GM12878 (cell line): ENCODE results near the gene ICAM4. TPM values are rescaled to one million over a fixed set of nuclear protein-coding genes. Genes with fewer than 3 reads are reported as not detected.

Source experiments
- ATAC-seq: fragments of 200-7000 bp; cut with Tn5 transposase; 3 replicates; pipeline ENCODE4 v1.9.1; 2020; ENCODE audit warnings: mild to moderate bottlenecking, moderate library complexity
- BruUV-seq: library from RNA; stranded (reverse); fragments of 400-500 nt; replicated peaks from 2 replicates; lab custom pipeline; 2021; lab: Mats Ljungman, UMichigan
- CTCF ChIA-PET: fragments of 300-600 bp; sonication (Branson Sonifier 250); formaldehyde crosslinking; extraction: SDS; loops from one replicate; lab custom pipeline; 2021; ENCODE audit warnings: inconsistent platforms; lab: Yijun Ruan, JAX
- POLR2A ChIA-PET: fragments of 350-600 bp; formaldehyde crosslinking; extraction: SDS; loops from one replicate; lab custom pipeline; 2021; ENCODE audit warnings: inconsistent platforms; lab: Charles Lee
- RAD21 ChIA-PET: fragments of 300-600 bp; sonication (Branson Sonifier 250); formaldehyde crosslinking; loops from one replicate; lab custom pipeline; 2023; ENCODE audit warnings: antibody characterized with exemption; ENCODE audit not compliant: unreplicated experiment; lab: Charles Lee
- SMC1A ChIA-PET: fragments of 300-600 bp; sonication (Branson Sonifier 250); formaldehyde crosslinking; loops from one replicate; lab custom pipeline; 2023; ENCODE audit not compliant: unreplicated experiment, uncharacterized antibody; lab: Charles Lee
- DNase-seq: peaks from one replicate; pipeline ENCODE4 v3.0.0-alpha.2; 2011; ENCODE audit warnings: low read depth, low spot score
- FAIRE-seq: peaks from 3 replicates; lab custom pipeline; 2011; peaks lifted over from hg19 to GRCh38; lab: Jason Lieb, UNC
- H2AFZ ChIP-seq: 2 replicates; pipeline ENCODE4 v1.6.0; 2011; ENCODE audit warnings: low read depth, low read length, control low read depth; ENCODE audit not compliant: control insufficient read depth
- H3K27ac ChIP-seq: 2 replicates; pipeline ENCODE4 v1.5.1; 2011; ENCODE audit warnings: control low read depth; ENCODE audit not compliant: control insufficient read depth, insufficient read depth
- H3K27me3 ChIP-seq, 2 experiments: replicated peaks in 1 of 2; 2 replicates each; pipeline versions ENCODE4 v1.6.0 to v1.6.1; 2011; ENCODE audit warnings: low read length in 1 of 2; ENCODE audit not compliant: control insufficient read depth in 2 of 2, insufficient read depth in 2 of 2
- H3K36me3 ChIP-seq, 2 experiments: 2 replicates each; pipeline ENCODE4 v1.5.1; 2011; ENCODE audit warnings: low read length in 1 of 2; ENCODE audit not compliant: control insufficient read depth in 2 of 2, insufficient read depth in 2 of 2
- H3K4me1 ChIP-seq: 2 replicates; pipeline ENCODE4 v1.6.1; 2011; ENCODE audit warnings: mild to moderate bottlenecking, low read length, moderate library complexity, mixed read lengths; ENCODE audit not compliant: control insufficient read depth, insufficient read depth
- H3K4me2 ChIP-seq: 2 replicates; pipeline ENCODE4 v1.6.0; 2011; ENCODE audit warnings: control low read depth; ENCODE audit not compliant: control insufficient read depth, insufficient read depth
- H3K4me3 ChIP-seq: fragments of 200-600 bp; sonication (generic); 2 replicates; pipeline ENCODE4 v1.5.1; 2016
- H3K79me2 ChIP-seq: 2 replicates; pipeline ENCODE4 v1.6.0; 2011; ENCODE audit warnings: low read length; ENCODE audit not compliant: control insufficient read depth, insufficient read depth
- H3K9ac ChIP-seq: 2 replicates; pipeline ENCODE4 v1.8.0; 2011; ENCODE audit warnings: low read length, control low read depth, mixed read lengths; ENCODE audit not compliant: control insufficient read depth, insufficient read depth
- H3K9me3 ChIP-seq: replicated peaks from 3 replicates; pipeline ENCODE4 v1.5.1; 2011; ENCODE audit warnings: mild to moderate bottlenecking, low read length; ENCODE audit not compliant: control insufficient read depth, insufficient read depth
- H4K20me1 ChIP-seq: 2 replicates; pipeline ENCODE4 v1.6.0; 2011; ENCODE audit not compliant: control insufficient read depth, insufficient read depth
- BACH1 ChIP-seq: fragments of 450-650 bp; IDR thresholded peaks from 2 replicates; pipeline ENCODE4 v1.6.1; 2017; ENCODE audit warnings: mild to moderate bottlenecking, borderline replicate concordance
- BHLHE40 ChIP-seq, 2 experiments: fragments of 450-650 bp in 1 of 2; IDR thresholded peaks; 2 replicates each; pipeline ENCODE4 v1.6.1; 2011 to 2017; ENCODE audit warnings: low read depth in 2 of 2, borderline replicate concordance in 1 of 2, improper control_type of control experiment in 1 of 2, low read length in 1 of 2, mild to moderate bottlenecking in 1 of 2
- CBX5 ChIP-seq: sonication (generic); IDR thresholded peaks from 2 replicates; pipeline ENCODE4 v1.6.1; 2016; ENCODE audit warnings: low read depth, moderate library complexity, mild to moderate bottlenecking, inconsistent platforms
- POLR2A ChIP-seq: IDR thresholded peaks from 2 replicates; pipeline ENCODE4 v1.6.1; 2011; ENCODE audit warnings: low read depth, mild to moderate bottlenecking, low read length
- POU2F2 ChIP-seq: IDR thresholded peaks from 3 replicates; pipeline ENCODE4 v1.6.1; 2011; ENCODE audit warnings: low read depth, mild to moderate bottlenecking, low read length, borderline replicate concordance
- PRDM15 ChIP-seq: fragments of 450-650 bp; formaldehyde crosslinking; IDR thresholded peaks from 2 replicates; pipeline ENCODE4 v1.4.0; 2020; ENCODE audit warnings: mild to moderate bottlenecking, moderate library complexity
- WGBS: methylation state at CpG from one replicate; pipeline ENCODE4 v1.1.6; 2016; ENCODE audit warnings: low lambda C conversion rate; ENCODE audit not compliant: insufficient replicate concordance, insufficient coverage; ENCODE audit errors: missing lambda C conversion rate; 5-methylcytosine and 5-hydroxymethylcytosine counted together
- in situ Hi-C: fragments of 300-500 bp; cut with MboI; formaldehyde crosslinking; loops from 9 replicates; pipeline ENCODE4 v1.14.3; 2018; ENCODE audit warnings: mixed read lengths
- intact Hi-C: fragments of 100-400 bp; cut with micrococcal nuclease; formaldehyde crosslinking; loops from one replicate; pipeline ENCODE4 v1.14.2; 2022; ENCODE audit not compliant: unreplicated experiment
- polyA plus RNA-seq, 11 experiments: library from polyadenylated mRNA; depleted of rRNA in 4 of 11; unstranded in 6 of 11; stranded (reverse) in 5 of 11; fragments of >200 nt; fragmentation: Nextera tagmentation in 4 of 11; fragmentation: Illumina TruSeq in 1 of 11; extraction: Ambion mirVana in 4 of 11; extraction: Trizol in 1 of 11; gene quantifications; 1 replicate in 1 of 11; 2 replicates in 10 of 11; pipeline versions ENCODE4 v1.2.1 to v1.2.3, GENCODE V29; 2011 to 2016; ENCODE audit warnings: inconsistent platforms in 2 of 11, missing spikeins in 2 of 11, low read depth in 1 of 11
- total RNA-seq, 4 experiments: library from RNA; depleted of rRNA in 3 of 4; stranded (reverse); fragments of >200 nt in 3 of 4; fragmentation: Illumina TruSeq in 1 of 4; extraction: Trizol in 1 of 4; gene quantifications; 2 replicates each; pipeline versions ENCODE4 v1.2.1 to v1.2.3, GENCODE V29; 2013 to 2021

ICAM4 gene
- total and polyA plus RNA-seq, 10 of the 15 experiments (the other 5 are each of a cell fraction or from before 2014, with no cell fraction given), result 0.31 to 5.1 (median 1.7) TPM

GRCh38 chr19:10309423-10309822 is 22.7 kb downstream of the ICAM4 start, which contains the start of gene ZGLP1:
ZGLP1 (minus strand) TSS chr19:10309815.
- RAD21 ChIA-PET, result no interaction called here
- no peak within 1 kb of the TSS for H3K27ac ChIP-seq
- ATAC-seq (no peak), DNase-seq (no peak), FAIRE-seq (no peak)
- H3K79me2 ChIP-seq, result no peaks in the 10 kb centered on the region
- H3K9me3 ChIP-seq, result no peaks in the 10 kb centered on the region
- no peaks in the 10 kb centered on the region for H3K27me3 ChIP-seq
- POLR2A ChIA-PET, result interaction anchor here (1.4 kb wide), 1 partner anchor 10 kb away, joined by 3 read pairs; no protein-coding TSS in a partner anchor
- WGBS, result 95% methylated on average over 20 of the region's 24 CpGs
- SMC1A ChIA-PET, result no interaction called here
- H3K4me3 ChIP-seq, result no peak within 1 kb of the TSS
- CTCF ChIA-PET, result no interaction called here
- no peaks in the 10 kb centered on the region for H4K20me1 ChIP-seq
- intact Hi-C loops, result no loop called here
- no peak within 1 kb of the TSS for H3K4me2 ChIP-seq
- BruUV-seq, result no TSS peak
- H3K4me1 ChIP-seq, result no peaks in the 10 kb centered on the region; the same call in 1 of the 2 replicates
- no peak within 1 kb of the TSS for H3K9ac ChIP-seq
- TF ChIP-seq BACH1 (no peak), CBX5 (no peak)
- no peaks in the 10 kb centered on the region; a peak in 1 of 4 replicates for H3K36me3 ChIP-seq
- no peak within 1 kb of the TSS for H2AFZ ChIP-seq
- in situ Hi-C loops, result no loop called here

- Histone ChIP-seq H3K4me1 (peaks cover 5% of the 10 kb centered on the region), H2AFZ (peak within 1 kb of the TSS; percentile 82), H3K79me2 (peaks cover 6% of the 10 kb centered on the region), H3K36me3 (peaks cover 0 to 17% of the 10 kb centered on the region in 2 experiments; a peak in 3 of 4 replicates), H3K4me3 (peak within 1 kb of the TSS; percentile 88), H3K9me3 (no peaks in the 10 kb centered on the region), H3K27ac (peak within 1 kb of the TSS; percentile 46), H3K4me2 (peak within 1 kb of the TSS; percentile 92), H3K9ac (peak within 1 kb of the TSS; percentile 63), H4K20me1 (no peaks in the 10 kb centered on the region), H3K27me3 (no peaks in the 10 kb centered on the region)
- peak; percentile 98 for FAIRE-seq
- peak; percentile 51 for DNase-seq
- ChIA-PET POLR2A (interaction anchor here (0.5 to 2.2 kb wide), 3 partner anchors 26 to 344 kb away, joined by 3 to 7 read pairs (median 3); partner anchors contain the start of genes ICAM1 and ICAM5), RAD21 (interaction anchor here (0.6 to 1.1 kb wide), 2 partner anchors 29 to 37 kb away, joined by 3 read pairs; partner anchors contain the start of gene ICAM4), SMC1A (interaction anchor here (1.5 kb wide), 1 partner anchor 45 kb away, joined by 6 read pairs; the partner anchor contains the start of gene ICAM1), CTCF (interaction anchor here (0.6 to 1.5 kb wide), 3 partner anchors 23 to 74 kb away, joined by 3 to 5 read pairs (median 4); no protein-coding TSS in a partner anchor)
- intact Hi-C loops, result no loop called here
- ATAC-seq, result peak; percentile 97
- BruUV-seq, result TSS peak; percentile 50
- 5% methylated on average over 45 of the region's 55 CpGs for WGBS
- in situ Hi-C loops, result no loop called here
- peak; percentile 82 to 96 for TF ChIP-seq BHLHE40 (IDR thresholded peaks at IDR 0.05; ENCODE audit: borderline replicate concordance in 1 of 2, low read depth in 2 of 2, low read length in 1 of 2)
- peak; percentile 48; the same call in 1 of the 3 replicates for TF ChIP-seq POU2F2
- peak; percentile 91 for TF ChIP-seq PRDM15 (CRISPR knock-in tag)
- peak; percentile 91 for TF ChIP-seq POLR2A
Observed at GRCh38 chr19:10315335-10316214, 28.8 kb downstream of the ICAM4 start, which contains the start of gene FDX2. FDX2 (minus strand) TSS chr19:10316015; CDS start chr19:10315996, 19 bp downstream.
